NCI-H2081 (cell line): ENCODE data around the gene GRM8.
A peak's percentile ranks its signal among the peaks of the same experiment; 100 is the strongest.

Experiments
- DNase-seq, 2 experiments: peaks; one replicate each; lab custom pipeline; 2025; lab: John Stamatoyannopoulos, UW

Gene GRM8

DNA sequence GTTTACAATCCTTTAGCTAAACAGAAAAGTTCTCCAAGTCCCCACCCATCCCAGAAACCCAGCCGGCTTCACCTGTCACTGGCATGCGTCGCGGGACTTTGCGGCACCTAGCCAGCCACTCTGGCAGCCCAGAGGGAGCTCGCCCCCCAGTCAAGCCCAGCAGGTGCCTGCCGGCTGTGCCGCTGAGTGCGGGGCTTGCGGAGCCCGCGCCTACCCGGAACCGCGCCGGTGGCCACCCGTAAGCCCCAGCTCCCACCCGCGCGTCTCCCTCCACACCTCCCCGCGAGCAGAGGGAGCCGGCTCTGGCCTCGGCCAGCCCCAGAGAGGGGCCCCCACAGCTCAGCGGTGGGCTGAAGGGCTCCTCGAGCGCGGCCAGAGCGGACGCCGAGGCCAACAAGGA lies 446.1 kb downstream of the GRM8 start:
- no peak for DNase-seq

DNA sequence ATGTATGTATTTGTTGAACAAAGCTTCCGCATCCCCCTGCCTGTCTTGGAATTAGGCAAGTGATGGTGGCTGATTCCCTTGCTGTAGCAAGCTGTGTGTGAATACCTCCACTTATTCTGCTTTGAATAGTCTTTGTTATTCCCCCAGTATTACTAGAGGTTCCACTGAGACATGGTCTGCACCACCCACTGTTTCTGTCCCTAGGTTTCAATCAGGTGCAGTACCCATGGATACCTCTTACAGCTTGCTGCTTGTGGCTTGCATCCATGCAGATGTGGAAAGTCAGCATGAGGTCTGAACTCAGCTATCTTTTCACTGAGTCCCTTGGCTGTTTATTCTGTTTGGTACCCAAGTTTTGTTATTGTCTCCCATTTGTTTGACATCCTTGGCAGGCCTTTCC lies 447.4 kb downstream of the GRM8 start:
- DNase-seq = no peak

DNA sequence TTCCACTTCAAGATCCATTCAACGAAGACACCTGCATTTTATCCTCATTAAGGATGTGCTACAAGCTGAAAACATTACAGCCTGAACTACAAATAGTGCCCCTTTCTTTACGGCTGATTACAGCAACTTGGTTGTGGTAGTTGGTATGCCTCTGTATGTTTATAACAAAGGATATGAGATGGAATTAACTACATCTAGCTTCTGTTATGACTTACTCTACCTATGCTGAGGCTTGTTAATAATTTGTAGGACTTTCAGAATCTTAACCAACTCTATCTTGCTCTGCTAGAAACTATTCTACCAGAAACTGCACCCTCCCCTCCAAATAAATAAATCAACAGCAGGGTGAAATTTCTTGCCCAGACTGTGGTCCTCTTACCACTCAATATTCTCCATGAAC lies 448.1 kb downstream of the GRM8 start:
- DNase-seq = no peak

DNA sequence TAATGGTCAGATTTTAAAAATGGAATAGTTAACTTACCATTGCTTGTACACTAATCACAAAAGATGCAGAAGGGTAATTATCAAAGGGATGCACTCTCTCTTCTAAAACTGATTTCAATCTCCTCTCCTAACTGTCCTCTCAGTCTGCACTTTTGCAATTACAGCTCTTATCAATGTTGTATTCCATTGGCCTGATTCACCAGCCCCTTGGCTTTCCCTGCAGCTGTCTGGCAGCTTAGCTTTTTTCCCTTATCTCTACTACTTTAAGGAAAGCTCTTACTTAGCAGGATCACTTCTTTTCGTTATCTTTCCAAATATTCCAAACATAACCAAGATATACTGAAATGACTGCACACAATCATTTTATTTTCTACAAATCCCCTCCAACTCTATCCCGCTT lies 448.8 kb downstream of the GRM8 start:
- DNase-seq = no peak

DNA sequence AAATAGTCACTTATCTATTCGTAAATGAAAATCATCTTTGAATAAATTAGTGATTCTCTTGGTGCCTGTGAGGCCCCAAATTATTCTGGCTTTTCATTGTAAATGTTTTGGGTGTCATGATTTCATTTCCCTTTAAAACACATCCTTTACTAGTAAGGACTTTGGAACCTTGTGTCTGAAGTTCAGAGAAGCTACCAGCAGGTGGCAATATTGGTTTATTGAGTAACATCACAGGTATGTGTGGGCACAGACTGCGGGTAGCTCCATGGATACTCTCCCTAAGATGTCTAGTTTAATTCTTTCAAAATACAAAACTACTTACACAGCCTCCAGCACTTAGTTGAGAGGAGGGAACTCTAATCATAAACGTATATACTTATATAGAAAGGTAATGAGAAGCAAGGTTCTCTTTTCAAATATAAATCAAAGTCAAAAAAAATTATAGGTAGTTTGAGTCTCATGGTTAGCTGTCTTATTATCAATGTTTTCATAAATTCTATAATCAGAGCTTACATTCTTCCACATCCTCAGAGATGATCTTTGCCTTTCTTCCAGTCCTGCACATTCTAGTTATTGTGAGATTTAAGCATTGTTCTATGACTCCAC lies 449.6 kb downstream of the GRM8 start:
- DNase-seq = peak; percentile 82 to 84

DNA sequence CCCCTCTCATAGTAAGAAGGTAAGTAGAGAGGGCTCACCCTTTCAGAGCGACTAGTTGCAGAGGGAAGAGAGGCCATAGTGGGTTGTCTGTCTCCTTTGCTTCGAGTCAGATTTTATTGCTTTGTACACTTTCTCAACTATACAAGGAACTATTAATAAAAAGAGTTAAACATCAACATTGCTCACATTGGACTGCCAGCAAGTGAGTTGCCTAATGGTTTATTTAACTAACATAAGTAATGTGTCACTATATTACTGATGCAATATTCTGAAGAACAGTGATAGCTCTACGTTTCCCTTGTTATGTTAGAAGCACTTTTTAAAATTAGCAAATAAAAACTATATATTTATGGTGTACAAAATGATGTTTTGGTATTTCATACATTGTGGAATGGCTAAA lies 451.0 kb downstream of the GRM8 start:
- DNase-seq = no peak

DNA sequence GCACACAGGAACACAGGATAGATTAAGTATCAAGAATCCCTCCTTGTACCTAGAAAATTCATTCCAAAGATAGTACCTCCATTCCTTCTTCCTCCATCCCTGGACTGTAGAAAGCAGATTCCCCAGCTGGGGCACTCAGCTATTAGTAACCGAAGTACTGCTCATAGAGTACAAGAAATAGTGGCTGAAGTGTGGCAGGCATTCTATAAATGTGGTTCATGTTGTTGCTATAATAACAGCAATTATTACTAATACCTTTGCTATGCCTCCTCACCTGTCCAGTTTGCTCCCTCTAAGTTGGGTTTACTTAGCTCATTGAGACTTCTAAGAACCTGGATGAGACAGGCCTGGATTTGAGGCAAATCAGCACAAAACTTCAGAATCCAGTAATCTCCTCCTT lies 453.2 kb downstream of the GRM8 start:
- DNase-seq = no peak

DNA sequence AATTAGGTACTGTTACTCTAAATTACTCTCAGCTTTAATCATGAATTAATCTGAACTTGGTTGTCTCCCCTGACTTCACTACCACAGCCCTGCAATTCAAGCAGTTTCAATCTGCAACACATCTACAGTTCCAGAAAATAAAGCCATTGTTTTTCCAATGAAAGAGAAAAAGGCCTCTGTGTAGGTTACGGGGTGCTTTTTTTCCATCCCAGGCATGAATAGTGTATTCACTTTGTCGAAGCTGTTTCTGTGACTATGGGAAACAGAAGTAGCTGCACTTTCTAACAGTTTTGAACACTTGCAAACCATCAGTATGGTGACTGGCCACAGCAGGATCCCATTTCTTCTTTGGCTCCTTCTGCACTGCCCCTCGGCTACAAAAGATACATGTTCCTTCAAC lies 460.2 kb downstream of the GRM8 start:
- no peak for DNase-seq

DNA sequence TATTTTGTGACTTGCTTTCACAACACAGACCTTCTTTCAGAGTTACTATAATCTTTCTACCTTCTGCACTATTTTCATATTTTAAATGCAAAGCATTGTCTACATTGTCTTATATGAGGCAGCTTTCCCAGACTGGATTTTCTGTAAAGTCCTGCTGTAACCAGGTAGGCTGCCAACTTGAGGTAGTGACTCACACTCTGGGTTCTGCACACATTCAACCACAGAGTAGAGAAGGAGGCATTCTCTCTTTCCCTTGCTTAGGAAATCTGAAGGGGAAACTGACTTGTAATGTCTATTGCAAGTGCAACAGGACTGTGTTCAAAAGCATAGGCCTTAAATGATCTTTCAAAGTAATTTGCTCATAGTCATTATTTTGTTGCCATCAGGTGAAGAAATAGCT lies 461.4 kb downstream of the GRM8 start:
- no peak for DNase-seq

DNA sequence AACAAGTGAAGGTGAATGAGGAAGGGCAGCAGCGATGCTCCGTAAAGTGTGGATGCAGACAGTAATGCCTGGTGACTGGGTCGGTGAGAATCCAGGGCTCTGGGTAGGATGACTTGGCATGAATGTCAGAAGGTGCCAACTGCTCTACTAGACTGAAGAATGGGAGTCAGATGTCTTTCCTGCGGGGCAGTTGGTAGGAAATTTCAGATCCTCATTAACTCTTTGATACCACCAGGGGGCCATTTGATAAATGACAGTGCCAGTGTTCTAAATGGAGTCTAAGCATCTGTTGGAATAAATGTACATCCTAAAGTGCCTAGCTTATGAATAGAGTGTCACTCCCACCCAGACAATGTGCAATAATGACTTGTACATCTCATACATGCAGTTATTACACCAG lies 462.0 kb downstream of the GRM8 start:
- peak; percentile 43 to 80 for DNase-seq

DNA sequence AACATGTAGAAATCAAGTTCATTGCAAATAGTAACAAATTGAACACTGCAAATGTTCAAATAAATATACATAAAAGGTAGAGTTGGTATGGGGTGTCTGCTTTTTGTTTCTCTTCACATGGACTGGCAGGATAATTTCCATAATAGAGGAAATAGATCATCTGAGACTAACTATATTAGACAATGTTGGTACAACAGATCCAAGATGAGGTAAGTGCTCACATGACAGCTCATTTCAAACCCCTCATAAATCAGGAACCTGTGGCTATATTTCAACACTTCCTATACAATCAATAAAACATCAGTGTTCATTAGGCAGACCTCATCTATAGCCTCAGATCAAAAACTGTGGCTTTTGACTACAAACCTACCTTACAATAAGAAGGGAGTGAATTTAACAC lies 469.1 kb downstream of the GRM8 start:
- DNase-seq = peak in 1 of 2 experiments; percentile 20

DNA sequence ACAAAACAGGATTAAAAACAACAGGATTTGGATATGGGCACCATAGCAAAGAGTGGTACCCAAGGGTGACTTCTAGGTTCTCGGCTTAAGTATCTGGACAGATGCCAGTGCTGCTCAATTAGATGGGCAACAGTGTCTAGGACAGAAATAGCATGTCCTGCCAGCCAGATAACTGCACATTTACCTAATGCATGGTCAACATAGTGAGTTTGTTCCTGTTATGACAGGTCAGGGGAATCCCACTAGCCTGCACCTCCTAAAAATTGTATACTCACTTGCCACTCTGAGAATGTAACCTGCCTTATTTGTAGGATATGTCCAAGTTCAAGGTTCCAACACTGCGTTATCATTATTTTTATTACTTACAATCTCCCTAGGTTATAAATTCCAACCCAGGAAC lies 471.7 kb downstream of the GRM8 start:
- DNase-seq = peak in 1 of 2 experiments; percentile 21

DNA sequence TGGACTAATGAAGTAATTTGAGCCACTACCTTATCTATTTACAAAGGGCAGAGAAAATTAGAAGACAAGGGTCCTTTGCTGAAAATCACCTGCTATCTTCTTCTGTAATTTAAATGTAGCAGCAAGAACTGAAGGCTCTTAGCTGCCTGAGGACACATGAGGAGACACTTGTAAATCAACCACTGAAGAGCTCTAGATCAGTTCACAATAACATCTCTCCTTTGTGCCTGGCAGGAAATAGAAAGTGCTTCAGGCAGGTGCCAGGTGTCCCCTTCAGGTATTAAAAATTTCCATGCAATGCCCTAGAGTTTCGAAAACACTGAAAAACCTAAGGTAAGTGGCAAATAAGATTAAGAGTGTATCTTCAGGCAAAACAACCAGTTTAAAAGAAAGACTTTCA lies 474.6 kb downstream of the GRM8 start:
- DNase-seq = peak in 1 of 2 experiments; percentile 61

DNA sequence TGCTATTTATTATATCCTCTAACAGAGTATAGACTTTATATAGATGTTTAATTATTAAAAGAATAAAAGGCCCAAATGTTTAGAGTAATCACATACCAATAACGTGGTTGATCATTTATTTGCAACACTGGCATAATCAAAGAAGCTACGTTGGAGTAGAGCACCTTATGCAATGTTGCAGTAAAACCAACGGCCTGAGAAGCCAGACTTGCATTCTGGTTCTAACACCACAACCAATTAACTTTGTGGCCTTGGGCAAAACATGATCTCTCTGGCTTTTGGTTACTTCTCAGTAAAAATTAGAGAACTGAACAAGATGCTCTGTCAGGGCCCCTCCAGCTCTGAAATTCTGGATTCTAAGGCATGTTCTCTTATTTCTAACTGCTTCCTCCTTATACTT lies 476.2 kb downstream of the GRM8 start:
- no peak for DNase-seq

DNA sequence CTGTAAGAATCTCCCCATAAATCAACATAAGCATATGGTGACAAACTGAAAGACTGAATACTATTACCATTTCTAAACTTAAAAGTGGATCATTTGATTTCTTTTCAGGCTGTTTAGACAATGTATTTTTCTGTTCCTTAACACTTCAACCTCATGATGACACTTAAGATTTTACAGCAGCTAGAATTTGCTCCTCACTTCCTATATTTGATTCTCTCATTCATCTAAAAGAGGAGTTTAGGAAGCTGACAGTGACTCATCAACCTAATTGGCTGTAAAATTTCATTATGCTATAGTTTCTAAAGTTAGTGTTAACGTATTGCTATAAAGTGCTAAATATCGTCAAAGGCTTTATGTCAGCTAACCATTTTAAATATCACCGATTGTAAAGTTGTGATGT lies 478.7 kb downstream of the GRM8 start:
- no peak for DNase-seq

DNA sequence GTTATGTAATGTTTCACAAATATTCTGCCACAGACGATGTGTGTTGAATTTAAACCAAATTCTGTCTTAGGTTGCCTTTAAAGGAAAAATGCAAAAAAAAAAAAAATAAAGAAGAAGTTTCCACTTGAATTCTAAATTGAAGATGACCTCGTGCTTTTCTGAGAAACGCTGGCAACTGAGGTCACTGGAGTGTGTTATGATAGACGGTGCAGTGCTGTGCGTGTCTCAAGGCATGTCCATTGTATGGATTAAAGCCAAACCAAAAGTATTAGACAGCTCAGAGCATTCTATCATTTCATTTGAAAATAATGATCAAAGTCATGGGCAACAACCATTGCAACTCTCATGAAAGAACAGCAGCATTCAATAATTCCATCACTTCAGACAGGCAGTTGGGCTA lies 483.9 kb downstream of the GRM8 start:
- no peak for DNase-seq

DNA sequence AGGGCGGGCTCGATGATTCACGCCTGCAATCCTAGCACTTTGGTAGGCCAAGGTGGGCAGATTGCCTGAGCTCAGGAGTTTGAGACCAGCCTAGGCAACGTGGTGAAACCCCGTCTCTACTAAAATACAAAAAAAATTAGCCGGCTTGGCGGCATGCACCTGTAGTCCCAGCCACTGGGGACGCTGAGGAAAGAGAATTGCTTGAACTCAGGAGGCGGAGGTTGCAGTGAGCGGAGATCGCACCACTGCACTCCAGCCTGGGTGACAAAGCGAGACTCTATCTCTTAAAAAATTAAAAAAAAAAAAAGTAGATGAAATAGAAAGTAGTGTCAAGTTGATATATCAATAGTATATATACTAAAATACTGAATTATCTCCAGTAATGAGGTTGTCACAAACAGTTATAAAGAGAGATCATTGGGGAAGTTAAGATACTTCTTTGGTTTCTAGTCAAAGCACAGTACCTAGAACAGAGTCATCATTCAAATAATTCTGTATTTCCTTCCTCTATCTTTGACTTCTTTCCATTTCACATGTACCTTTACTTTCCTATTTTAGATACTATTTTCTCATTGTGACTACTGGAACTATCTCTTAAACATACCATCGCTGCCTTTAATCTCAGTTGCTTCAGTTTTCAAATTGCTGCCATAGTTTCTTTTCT lies 491.7 kb downstream of the GRM8 start:
- no peak for DNase-seq

DNA sequence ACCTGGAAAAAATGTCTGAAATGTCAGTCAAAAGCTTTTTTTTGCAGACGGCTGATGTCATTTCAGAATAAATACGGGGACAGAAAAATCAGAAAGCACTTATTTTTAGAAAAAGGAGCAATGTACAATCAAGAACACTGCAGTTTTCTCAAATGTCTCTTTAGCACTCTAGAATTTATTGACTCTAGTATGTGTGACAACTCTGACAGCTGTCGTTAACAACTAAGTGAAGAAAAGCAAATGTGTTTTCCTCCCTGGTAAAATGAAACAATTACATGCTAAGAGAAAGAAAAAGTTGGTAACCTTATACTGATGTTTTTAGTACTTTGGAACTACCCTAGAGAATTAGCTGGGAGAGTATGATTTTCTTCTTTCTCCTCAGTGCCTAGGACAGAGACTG lies 497.4 kb downstream of the GRM8 start:
- DNase-seq = no peak

DNA sequence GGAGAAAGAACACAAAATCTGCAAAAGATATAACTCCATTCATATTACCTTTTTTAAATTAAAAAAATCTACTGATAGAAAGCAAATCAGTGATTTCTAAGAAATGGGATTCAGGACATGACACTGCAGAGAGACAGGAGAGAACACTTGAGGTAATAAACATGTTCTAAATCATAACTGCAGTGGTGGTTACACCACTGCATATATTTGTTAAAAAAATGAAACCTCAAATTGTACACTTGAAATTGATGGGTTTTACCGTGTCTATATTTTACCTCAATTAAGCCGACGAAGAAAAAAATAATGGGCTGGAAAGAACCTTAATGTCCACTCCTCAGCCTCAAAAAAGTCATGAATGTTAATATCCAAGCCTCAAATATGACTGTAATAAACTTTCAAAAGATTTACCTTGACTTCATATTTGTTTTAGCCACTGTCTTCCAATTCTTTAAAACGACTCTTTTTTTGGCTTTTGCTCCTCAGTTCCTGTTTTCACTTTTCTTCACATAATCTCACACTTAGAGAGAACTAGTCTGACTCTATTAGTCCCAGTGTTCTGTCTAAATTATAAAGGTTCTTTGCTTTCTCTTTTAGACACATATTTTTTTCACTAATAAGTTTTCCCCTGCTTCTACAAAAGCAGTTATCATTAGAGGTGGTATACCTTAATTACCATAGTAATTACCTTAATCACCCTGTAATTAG lies 502.4 kb downstream of the GRM8 start:
- DNase-seq = no peak

DNA sequence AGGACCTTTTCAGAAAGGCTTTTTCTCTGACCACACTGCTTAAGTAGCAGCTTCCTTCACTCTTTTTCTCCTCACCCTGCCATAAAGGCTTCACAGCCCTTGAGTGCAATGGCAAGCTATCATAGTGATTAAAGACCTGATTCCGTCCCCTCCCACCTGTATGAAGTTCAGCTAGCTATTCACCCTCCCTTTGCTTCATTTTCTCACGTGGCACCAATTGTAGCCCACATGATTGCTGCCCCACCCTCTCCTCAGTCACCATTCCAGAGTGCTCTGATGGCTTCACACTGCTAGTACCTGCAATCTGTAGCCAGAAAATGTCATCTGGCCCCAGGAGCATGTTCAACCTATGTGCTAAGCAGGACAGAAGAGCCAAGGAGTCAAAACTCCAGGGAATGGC lies 523.8 kb downstream of the GRM8 start:
- no peak for DNase-seq

DNA sequence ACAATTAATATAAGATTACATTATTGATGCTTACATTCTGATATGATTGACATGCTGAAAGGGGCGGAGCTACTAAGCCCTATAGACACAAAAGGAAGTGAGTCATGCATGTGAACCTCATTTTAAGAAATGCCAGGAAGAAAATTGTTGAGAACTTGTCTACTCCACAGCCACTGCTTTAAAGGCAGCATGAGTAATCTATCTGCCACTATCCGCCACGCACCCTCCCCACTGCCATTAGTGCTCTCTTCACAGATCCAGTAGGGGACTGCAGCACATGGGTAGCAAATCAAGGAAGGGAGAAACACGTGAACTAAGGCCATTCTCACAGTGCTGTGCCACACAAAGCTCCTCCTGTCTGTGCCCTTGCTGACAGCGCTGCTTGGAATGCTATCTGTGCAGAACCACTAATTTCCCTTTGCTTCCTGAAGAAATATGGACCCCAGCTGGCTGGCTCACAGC lies 524.8 kb downstream of the GRM8 start:
- DNase-seq = no peak

DNA sequence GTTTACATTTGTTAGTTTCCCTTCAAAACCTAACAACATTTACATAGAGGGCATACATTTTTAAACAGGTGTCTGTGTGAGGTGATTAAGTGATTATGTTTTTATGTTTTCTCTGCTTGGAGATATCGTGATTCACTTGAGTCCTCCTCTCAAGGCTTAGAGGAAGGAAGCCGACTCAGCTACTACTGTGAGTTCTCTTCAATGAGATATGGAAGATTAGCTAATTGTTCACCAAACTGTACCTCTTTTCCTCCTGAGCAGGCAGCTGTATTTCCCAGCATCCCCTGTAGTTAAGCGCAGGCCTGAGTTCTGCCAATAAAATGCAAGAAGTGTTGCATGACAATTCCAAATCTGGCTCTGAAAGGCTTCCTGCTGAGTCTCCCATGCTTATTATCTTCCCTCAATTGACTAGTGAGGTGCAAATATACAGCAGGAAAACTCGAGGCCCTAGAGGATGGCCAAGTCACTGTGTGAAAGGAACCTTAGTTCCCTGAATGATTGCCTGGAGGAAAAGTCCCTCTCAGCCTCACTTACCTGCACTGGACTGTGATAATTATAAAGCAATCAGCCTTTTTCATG lies 528.7 kb downstream of the GRM8 start:
- peak in 1 of 2 experiments; percentile 1 for DNase-seq

DNA sequence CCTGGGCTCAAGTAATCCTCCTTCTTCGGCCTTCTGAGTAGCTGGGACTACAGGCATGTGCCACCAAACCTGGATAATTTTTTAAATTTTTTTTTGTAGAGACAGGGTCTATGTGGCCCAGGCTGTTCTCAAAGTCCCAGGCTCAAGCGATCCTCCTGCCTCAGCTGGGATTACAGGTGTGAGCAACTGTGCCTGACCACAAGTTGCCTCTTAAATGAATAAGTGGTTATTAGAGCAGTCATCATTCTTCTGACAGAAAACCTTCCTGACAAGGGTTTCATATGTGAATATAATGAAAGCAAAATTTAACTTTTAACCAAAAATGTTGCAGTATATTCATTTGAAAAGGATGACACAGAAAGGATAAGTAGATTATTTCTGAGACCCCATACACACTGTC lies 532.5 kb downstream of the GRM8 start:
- DNase-seq = no peak
